Measurements from ENCODE around the gene DNASE1. TPM values are rescaled to one million over a fixed set of nuclear protein-coding genes. Genes with fewer than 3 reads are reported as not detected.
A peak's percentile ranks its signal among the peaks of the same experiment; 100 is the strongest.
"Not testable (repeated sequence)": the region's sequence is repeated elsewhere in the genome, so short reads cannot be mapped to it uniquely, and the experiment has no call there.

DNASE1 gene
- total RNA-seq, 1 donor from 2014 or later, result 14.0 TPM

- Mint-ChIP-seq H3K4me1 (ENCODE audit: low read depth) (no peaks in the 10 kb centered on the region), H3K36me3 (ENCODE audit: low read depth) (peaks cover 6% of the 10 kb centered on the region), H3K27ac (no peak overlapping the region), H3K4me3 (ENCODE audit: low read depth) (no peak overlapping the region), H3K9me3 (no peaks in the 10 kb centered on the region), H3K27me3 (ENCODE audit: low read depth) (no peaks in the 10 kb centered on the region)
- no peak for DNase-seq (ENCODE audit: low spot score)
- intact Hi-C loops (cut with micrococcal nuclease), result no loop called here
These were observed 8.8 kb upstream of the DNASE1 start for GRCh38 chr16:3645504-3646347.

- peaks cover 12% of the 10 kb centered on the region for H3K36me3 Mint-ChIP-seq (ENCODE audit: low read depth)
- no peaks in the 10 kb centered on the region for H3K9me3 Mint-ChIP-seq
- no peak overlapping the region for H3K4me3 Mint-ChIP-seq (ENCODE audit: low read depth)
- no peaks in the 10 kb centered on the region for H3K4me1 Mint-ChIP-seq (ENCODE audit: low read depth)
- DNase-seq (ENCODE audit: low spot score), result no peak
- no peaks in the 10 kb centered on the region for H3K27me3 Mint-ChIP-seq (ENCODE audit: low read depth)
- H3K27ac Mint-ChIP-seq, result no peak overlapping the region
- intact Hi-C loops (cut with micrococcal nuclease), result no loop called here
These were observed 8.1 kb upstream of the DNASE1 start for GRCh38 chr16:3646348-3646920.

GRCh38 chr16:3650631-3651265, 3.7 kb upstream of the DNASE1 start:
- H3K4me1 Mint-ChIP-seq (ENCODE audit: low read depth), result no peaks in the 10 kb centered on the region
- H3K27ac Mint-ChIP-seq, result no peak overlapping the region
- H3K36me3 Mint-ChIP-seq (ENCODE audit: low read depth), result peaks cover 38% of the 10 kb centered on the region
- H3K9me3 Mint-ChIP-seq, result no peaks in the 10 kb centered on the region
- no peaks in the 10 kb centered on the region for H3K27me3 Mint-ChIP-seq (ENCODE audit: low read depth)
- no peak overlapping the region for H3K4me3 Mint-ChIP-seq (ENCODE audit: low read depth)
- intact Hi-C loops (cut with micrococcal nuclease), result no loop called here
- DNase-seq (ENCODE audit: low spot score), result no peak

- intact Hi-C loops (cut with micrococcal nuclease), result no loop called here
- no peaks in the 10 kb centered on the region for H3K27me3 Mint-ChIP-seq (ENCODE audit: low read depth)
- H3K27ac Mint-ChIP-seq, result no peak overlapping the region
- no peak overlapping the region for H3K4me3 Mint-ChIP-seq (ENCODE audit: low read depth)
- H3K4me1 Mint-ChIP-seq (ENCODE audit: low read depth), result no peaks in the 10 kb centered on the region
- DNase-seq (ENCODE audit: low spot score), result no peak
- H3K9me3 Mint-ChIP-seq, result no peaks in the 10 kb centered on the region
- H3K36me3 Mint-ChIP-seq (ENCODE audit: low read depth), result peaks cover 35% of the 10 kb centered on the region
These were observed 2.8 kb upstream of the DNASE1 start for GRCh38 chr16:3651461-3652372.

- Mint-ChIP-seq H3K27me3 (ENCODE audit: low read depth) (no peaks in the 10 kb centered on the region), H3K27ac (no peak overlapping the region), H3K9me3 (no peaks in the 10 kb centered on the region), H3K4me1 (ENCODE audit: low read depth) (no peaks in the 10 kb centered on the region), H3K36me3 (ENCODE audit: low read depth) (peaks cover 44% of the 10 kb centered on the region), H3K4me3 (ENCODE audit: low read depth) (no peak overlapping the region)
- intact Hi-C loops (cut with micrococcal nuclease), result no loop called here
- DNase-seq (ENCODE audit: low spot score), result no peak
These were observed 1.9 kb upstream of the DNASE1 start for GRCh38 chr16:3652373-3653195.

GRCh38 chr16:3655030-3655395, 522 bp downstream of the DNASE1 start:
- H3K27me3 Mint-ChIP-seq (ENCODE audit: low read depth), result no peaks in the 10 kb centered on the region
- DNase-seq (ENCODE audit: low spot score), result no peak
- no peak overlapping the region for H3K4me3 Mint-ChIP-seq (ENCODE audit: low read depth)
- H3K9me3 Mint-ChIP-seq, result no peaks in the 10 kb centered on the region
- no peak overlapping the region for H3K27ac Mint-ChIP-seq
- peaks cover 65% of the 10 kb centered on the region for H3K36me3 Mint-ChIP-seq (ENCODE audit: low read depth)
- H3K4me1 Mint-ChIP-seq (ENCODE audit: low read depth), result peaks cover 12% of the 10 kb centered on the region
- intact Hi-C loops (cut with micrococcal nuclease), result no loop called here

- DNase-seq (ENCODE audit: low spot score), result no peak
- H3K27ac Mint-ChIP-seq, result no peak overlapping the region
- intact Hi-C loops (cut with micrococcal nuclease), result no loop called here
- peaks cover 68% of the 10 kb centered on the region for H3K36me3 Mint-ChIP-seq (ENCODE audit: low read depth)
- no peak overlapping the region for H3K4me3 Mint-ChIP-seq (ENCODE audit: low read depth)
- H3K27me3 Mint-ChIP-seq (ENCODE audit: low read depth), result no peaks in the 10 kb centered on the region
- peaks cover 12% of the 10 kb centered on the region for H3K4me1 Mint-ChIP-seq (ENCODE audit: low read depth)
- H3K9me3 Mint-ChIP-seq, result no peaks in the 10 kb centered on the region
These were observed 1.1 kb downstream of the DNASE1 start for GRCh38 chr16:3655396-3656159.

- intact Hi-C loops (cut with micrococcal nuclease); H3K27me3 Mint-ChIP-seq (ENCODE audit: low read depth); H3K4me3 Mint-ChIP-seq (ENCODE audit: low read depth); DNase-seq (ENCODE audit: low spot score); H3K9me3 Mint-ChIP-seq; H3K27ac Mint-ChIP-seq: not testable (repeated sequence)
- Mint-ChIP-seq H3K36me3 (ENCODE audit: low read depth) (peaks cover 69% of the 10 kb centered on the region), H3K4me1 (ENCODE audit: low read depth) (peaks cover 12% of the 10 kb centered on the region)
These were observed 1.6 kb downstream of the DNASE1 start for GRCh38 chr16:3656160-3656490.

- Mint-ChIP-seq H3K4me3 (ENCODE audit: low read depth) (no peak overlapping the region), H3K27ac (no peak overlapping the region), H3K36me3 (ENCODE audit: low read depth) (peaks cover 69% of the 10 kb centered on the region), H3K9me3 (no peaks in the 10 kb centered on the region), H3K27me3 (ENCODE audit: low read depth) (no peaks in the 10 kb centered on the region), H3K4me1 (ENCODE audit: low read depth) (peaks cover 12% of the 10 kb centered on the region)
- no peak for DNase-seq (ENCODE audit: low spot score)
- intact Hi-C loops (cut with micrococcal nuclease), result no loop called here
These were observed 2.3 kb downstream of the DNASE1 start for GRCh38 chr16:3656491-3657468.

- H3K36me3 Mint-ChIP-seq (ENCODE audit: low read depth), result peaks cover 75% of the 10 kb centered on the region
- H3K4me1 Mint-ChIP-seq (ENCODE audit: low read depth), result peaks cover 12% of the 10 kb centered on the region
- intact Hi-C loops (cut with micrococcal nuclease), result no loop called here
- no peaks in the 10 kb centered on the region for H3K27me3 Mint-ChIP-seq (ENCODE audit: low read depth)
- no peaks in the 10 kb centered on the region for H3K9me3 Mint-ChIP-seq
- H3K27ac Mint-ChIP-seq, result peak overlapping the region; percentile 46
- no peak overlapping the region for H3K4me3 Mint-ChIP-seq (ENCODE audit: low read depth)
- no peak for DNase-seq (ENCODE audit: low spot score)
These were observed 4.8 kb downstream of the DNASE1 start for GRCh38 chr16:3659251-3659650.

- no peak for DNase-seq (ENCODE audit: low spot score)
- H3K4me1 Mint-ChIP-seq (ENCODE audit: low read depth), result peaks cover 22% of the 10 kb centered on the region
- no peaks in the 10 kb centered on the region for H3K27me3 Mint-ChIP-seq (ENCODE audit: low read depth)
- no peaks in the 10 kb centered on the region for H3K9me3 Mint-ChIP-seq
- H3K36me3 Mint-ChIP-seq (ENCODE audit: low read depth), result peaks cover 81% of the 10 kb centered on the region
- intact Hi-C loops (cut with micrococcal nuclease), result no loop called here
- H3K27ac Mint-ChIP-seq, result no peak overlapping the region
- no peak overlapping the region for H3K4me3 Mint-ChIP-seq (ENCODE audit: low read depth)
These were observed 6.8 kb downstream of the DNASE1 start for GRCh38 chr16:3661311-3661710.

All from activated T-helper 2 cell treated with anti-CD3 and anti-CD28 coated beads, Interferon-gamma antibody, Interleukin-2, Interleukin-4, amounts not matched to agents 10 μg/mL and 5 μg/mL and 100 μg/mL, durations not matched to agents 14 hours and 24 hours and 36 hours (primary cell).